ENCODE results near the gene EEFSEC.

The EEFSEC gene

DNA sequence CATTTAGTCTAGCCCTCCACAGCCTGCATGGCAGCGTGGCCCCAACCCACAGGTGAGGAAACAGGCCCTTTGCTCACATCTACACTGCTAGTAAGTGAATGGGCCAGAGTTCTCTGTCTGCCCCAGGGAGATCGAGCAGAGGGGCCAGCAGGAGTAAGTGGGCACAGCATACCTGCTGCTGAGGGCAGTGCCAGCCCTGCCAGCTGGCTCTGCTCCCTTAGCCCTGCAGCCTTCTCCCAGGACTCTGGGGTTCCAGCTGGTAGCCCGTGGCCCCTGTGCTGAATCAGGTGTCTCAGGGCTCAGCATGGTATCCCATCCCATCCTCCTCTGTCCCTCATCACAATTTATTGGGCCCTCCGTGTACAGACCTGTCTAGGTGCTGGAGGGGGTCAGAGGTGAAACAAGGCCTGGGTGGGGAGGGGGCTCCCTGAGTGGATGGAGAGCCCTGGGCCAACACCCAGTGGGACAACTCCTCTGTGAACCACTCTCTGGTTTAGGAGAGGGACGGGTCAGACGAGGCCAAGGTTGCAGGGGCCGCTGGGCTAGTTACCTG, 211.6 kb downstream of the EEFSEC start:
- H3K27ac ChIP-seq (ENCODE audit: low read length) = no peak overlapping the region
- H3K79me2 ChIP-seq (ENCODE audit: low read length) = no peaks in the 10 kb centered on the region

DNA sequence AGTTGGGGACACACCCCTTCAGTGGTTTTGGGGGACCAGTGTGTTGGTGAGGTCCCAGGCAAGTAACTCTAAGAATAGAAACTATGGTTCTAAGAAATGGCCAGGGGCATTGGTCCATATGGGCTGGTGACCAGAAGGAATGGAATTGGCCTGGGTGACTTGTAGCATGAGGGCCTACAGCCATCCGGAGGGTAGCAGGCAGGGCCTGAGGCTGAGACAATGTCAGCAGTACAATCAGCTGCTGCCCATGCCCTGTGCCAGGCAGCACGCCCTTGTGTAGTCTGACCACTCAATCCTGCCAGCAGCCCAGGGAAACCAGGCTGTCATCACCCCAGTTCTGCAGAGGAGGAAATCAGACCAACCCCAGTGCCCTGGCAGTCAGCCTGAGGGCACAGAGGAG, 212.9 kb downstream of the EEFSEC start:
- no peaks in the 10 kb centered on the region for H3K27me3 ChIP-seq (replicated peaks; ENCODE audit: insufficient read depth, low read length)
- H3K9me3 ChIP-seq (replicated peaks; ENCODE audit: insufficient read depth, low read length) = no peaks in the 10 kb centered on the region
- TF ChIP-seq EZH2phosphoT487 (IDR thresholded peaks at IDR 0.05; ENCODE audit: low read length) (no peak), CTCF (IDR thresholded peaks at IDR 0.05; ENCODE audit: low read length) (no peak), EZH2 (optimal IDR thresholded peaks at IDR 0.05; ENCODE audit: low read depth, low read length) (no peak)
- H3K4me1 ChIP-seq (ENCODE audit: low read length) = no peaks in the 10 kb centered on the region
- no peaks in the 10 kb centered on the region for H4K20me1 ChIP-seq (ENCODE audit: insufficient read depth, low read length)
- no peaks in the 10 kb centered on the region for H3K9me2 ChIP-seq (replicated peaks; ENCODE audit: insufficient read depth, low read length)
- no peaks in the 10 kb centered on the region for H3F3A ChIP-seq (ENCODE audit: insufficient read depth, low read length)
- H3K4me3 ChIP-seq (ENCODE audit: low read length) = no peak overlapping the region
- no peak overlapping the region for H3K9ac ChIP-seq (ENCODE audit: low read length)
- H3K36me3 ChIP-seq (replicated peaks; ENCODE audit: insufficient read depth, low read length) = no peaks in the 10 kb centered on the region
- no peak for DNase-seq
- no peak overlapping the region for H2AFZ ChIP-seq (ENCODE audit: low read length)
- no peak overlapping the region for H3K4me2 ChIP-seq (ENCODE audit: low read depth, low read length)
- no peak overlapping the region for H3K27ac ChIP-seq (ENCODE audit: low read length)
- H3K79me2 ChIP-seq (ENCODE audit: low read length) = no peaks in the 10 kb centered on the region

More for the DNA sequence above, 211.6 kb downstream of the EEFSEC start:
- Histone ChIP-seq H3K4me3 (ENCODE audit: low read length) (no peak overlapping the region), H3K9me2 (replicated peaks; ENCODE audit: insufficient read depth, low read length) (no peaks in the 10 kb centered on the region), H3K4me1 (ENCODE audit: low read length) (no peaks in the 10 kb centered on the region), H3K4me2 (ENCODE audit: low read depth, low read length) (no peak overlapping the region), H3K27me3 (replicated peaks; ENCODE audit: insufficient read depth, low read length) (no peaks in the 10 kb centered on the region), H3F3A (ENCODE audit: insufficient read depth, low read length) (no peaks in the 10 kb centered on the region), H2AFZ (ENCODE audit: low read length) (no peak overlapping the region), H4K20me1 (ENCODE audit: insufficient read depth, low read length) (no peaks in the 10 kb centered on the region), H3K36me3 (replicated peaks; ENCODE audit: insufficient read depth, low read length) (no peaks in the 10 kb centered on the region), H3K9me3 (replicated peaks; ENCODE audit: insufficient read depth, low read length) (no peaks in the 10 kb centered on the region), H3K9ac (ENCODE audit: low read length) (no peak overlapping the region)
- DNase-seq = no peak
- TF ChIP-seq EZH2phosphoT487 (IDR thresholded peaks at IDR 0.05; ENCODE audit: low read length) = no peak

- H3K36me3 ChIP-seq (replicated peaks; ENCODE audit: insufficient read depth, low read length) = no peaks in the 10 kb centered on the region
- no peak overlapping the region for H3K4me3 ChIP-seq (ENCODE audit: low read length)
- H4K20me1 ChIP-seq (ENCODE audit: insufficient read depth, low read length) = no peaks in the 10 kb centered on the region
- H3K9me3 ChIP-seq (replicated peaks; ENCODE audit: insufficient read depth, low read length) = no peaks in the 10 kb centered on the region
- H3K4me1 ChIP-seq (ENCODE audit: low read length) = no peaks in the 10 kb centered on the region
- no peak overlapping the region for H2AFZ ChIP-seq (ENCODE audit: low read length)
- H3K27ac ChIP-seq (ENCODE audit: low read length) = no peak overlapping the region
- no peaks in the 10 kb centered on the region for H3K27me3 ChIP-seq (replicated peaks; ENCODE audit: insufficient read depth, low read length)
- H3K4me2 ChIP-seq (ENCODE audit: low read depth, low read length) = no peak overlapping the region
- H3K79me2 ChIP-seq (ENCODE audit: low read length) = no peaks in the 10 kb centered on the region
- no peaks in the 10 kb centered on the region for H3F3A ChIP-seq (ENCODE audit: insufficient read depth, low read length)
- H3K9me2 ChIP-seq (replicated peaks; ENCODE audit: insufficient read depth, low read length) = no peaks in the 10 kb centered on the region
- TF ChIP-seq EZH2 (optimal IDR thresholded peaks at IDR 0.05; ENCODE audit: low read depth, low read length) = no peak
- DNase-seq = no peak
- no peak overlapping the region for H3K9ac ChIP-seq (ENCODE audit: low read length)
Measured at GRCh38 chr3:128366652-128367051, 213.4 kb downstream of the EEFSEC start.

GRCh38 chr3:128367221-128367620, 213.9 kb downstream of the EEFSEC start:
- DNase-seq = no peak
- no peaks in the 10 kb centered on the region for H3K79me2 ChIP-seq (ENCODE audit: low read length)
- H4K20me1 ChIP-seq (ENCODE audit: insufficient read depth, low read length) = no peaks in the 10 kb centered on the region
- H3F3A ChIP-seq (ENCODE audit: insufficient read depth, low read length) = no peaks in the 10 kb centered on the region
- no peaks in the 10 kb centered on the region for H3K36me3 ChIP-seq (replicated peaks; ENCODE audit: insufficient read depth, low read length)
- H3K27ac ChIP-seq (ENCODE audit: low read length) = no peak overlapping the region
- no peak overlapping the region for H3K4me2 ChIP-seq (ENCODE audit: low read depth, low read length)
- H3K4me1 ChIP-seq (ENCODE audit: low read length) = no peaks in the 10 kb centered on the region
- H3K4me3 ChIP-seq (ENCODE audit: low read length) = no peak overlapping the region
- H2AFZ ChIP-seq (ENCODE audit: low read length) = no peak overlapping the region
- H3K27me3 ChIP-seq (replicated peaks; ENCODE audit: insufficient read depth, low read length) = no peaks in the 10 kb centered on the region
- H3K9ac ChIP-seq (ENCODE audit: low read length) = no peak overlapping the region
- no peaks in the 10 kb centered on the region for H3K9me2 ChIP-seq (replicated peaks; ENCODE audit: insufficient read depth, low read length)
- TF ChIP-seq EZH2 (optimal IDR thresholded peaks at IDR 0.05; ENCODE audit: low read depth, low read length) (no peak), CTCF (IDR thresholded peaks at IDR 0.05; ENCODE audit: low read length) (no peak), EZH2phosphoT487 (IDR thresholded peaks at IDR 0.05; ENCODE audit: low read length) (no peak)
- H3K9me3 ChIP-seq (replicated peaks; ENCODE audit: insufficient read depth, low read length) = no peaks in the 10 kb centered on the region

Data from MM.1S (cell line).